ENCODE data around the gene NKAIN1. TPM values are rescaled to one million over a fixed set of nuclear protein-coding genes. Genes with fewer than 3 reads are reported as not detected.
"Not testable (repeated sequence)": the region's sequence is repeated elsewhere in the genome, so short reads cannot be mapped to it uniquely, and the experiment has no call there.

NKAIN1 gene
- total RNA-seq, 2 donors from 2014 or later: not detected

GRCh38 chr1:31198600-31198999, 41.1 kb downstream of the NKAIN1 start:
- H3K36me3 Mint-ChIP-seq: no peaks in the 10 kb centered on the region
- ATAC-seq (no peak), DNase-seq (ENCODE audit: low spot score) (no peak)
- no peaks in the 10 kb centered on the region for H3K4me1 Mint-ChIP-seq (ENCODE audit: low read depth in 2 of 2)
- no peaks in the 10 kb centered on the region for H3K9me3 Mint-ChIP-seq
- H3K27ac Mint-ChIP-seq: no peak overlapping the region
- no peak overlapping the region for H3K4me3 Mint-ChIP-seq
- peaks cover 0 to 8% of the 10 kb centered on the region in 2 donors for H3K27me3 Mint-ChIP-seq

- no peaks in the 10 kb centered on the region for H3K9me3 Mint-ChIP-seq
- no peaks in the 10 kb centered on the region for H3K36me3 Mint-ChIP-seq
- DNase-seq (ENCODE audit: low spot score) (no peak), ATAC-seq (no peak)
- H3K4me1 Mint-ChIP-seq (ENCODE audit: low read depth in 2 of 2): no peaks in the 10 kb centered on the region
- H3K27ac Mint-ChIP-seq: no peak overlapping the region
- peaks cover 0 to 8% of the 10 kb centered on the region in 2 donors for H3K27me3 Mint-ChIP-seq
- H3K4me3 Mint-ChIP-seq: no peak overlapping the region
These were observed 41.5 kb downstream of the NKAIN1 start for GRCh38 chr1:31198150-31198549.

GRCh38 chr1:31196685-31197084, 43.0 kb downstream of the NKAIN1 start:
- no peaks in the 10 kb centered on the region for H3K36me3 Mint-ChIP-seq
- H3K4me3 Mint-ChIP-seq: no peak overlapping the region
- no peaks in the 10 kb centered on the region for H3K4me1 Mint-ChIP-seq (ENCODE audit: low read depth in 2 of 2)

GRCh38 chr1:31195267-31195666, 44.4 kb downstream of the NKAIN1 start:
- H3K9me3 Mint-ChIP-seq; H3K36me3 Mint-ChIP-seq; ATAC-seq; H3K4me3 Mint-ChIP-seq; H3K27me3 Mint-ChIP-seq; H3K27ac Mint-ChIP-seq; H3K4me1 Mint-ChIP-seq (ENCODE audit: low read depth in 2 of 2): not testable (repeated sequence)
- peak; percentile 47 for DNase-seq (ENCODE audit: low spot score)

More at GRCh38 chr1:31196685-31197084, 43.0 kb downstream of the NKAIN1 start:
- Mint-ChIP-seq H3K9me3 (no peaks in the 10 kb centered on the region), H3K27ac (no peak overlapping the region), H3K27me3 (peaks cover 0 to 8% of the 10 kb centered on the region in 2 donors)
- DNase-seq (ENCODE audit: low spot score) (no peak), ATAC-seq (no peak)

- Mint-ChIP-seq H3K27me3 (peaks cover 0 to 8% of the 10 kb centered on the region in 2 donors), H3K9me3 (no peaks in the 10 kb centered on the region), H3K4me3 (no peak overlapping the region), H3K27ac (no peak overlapping the region), H3K36me3 (no peaks in the 10 kb centered on the region), H3K4me1 (ENCODE audit: low read depth in 2 of 2) (no peaks in the 10 kb centered on the region)
- no peak for ATAC-seq
- DNase-seq (ENCODE audit: low spot score): no peak
These were observed 46.0 kb downstream of the NKAIN1 start for GRCh38 chr1:31193729-31194128.

- DNase-seq (ENCODE audit: low spot score) (no peak), ATAC-seq (no peak)
- H3K4me3 Mint-ChIP-seq: no peak overlapping the region
- H3K9me3 Mint-ChIP-seq: no peaks in the 10 kb centered on the region
- no peaks in the 10 kb centered on the region for H3K4me1 Mint-ChIP-seq (ENCODE audit: low read depth in 2 of 2)
- H3K27ac Mint-ChIP-seq: no peak overlapping the region
- no peaks in the 10 kb centered on the region for H3K36me3 Mint-ChIP-seq
- peaks cover 10 to 14% of the 10 kb centered on the region in 2 donors for H3K27me3 Mint-ChIP-seq
These were observed 48.4 kb downstream of the NKAIN1 start for GRCh38 chr1:31191281-31191680.

GRCh38 chr1:31189696-31190674, 49.7 kb downstream of the NKAIN1 start:
- Mint-ChIP-seq H3K27ac (no peak overlapping the region), H3K27me3 (peaks cover 10 to 11% of the 10 kb centered on the region in 2 donors), H3K9me3 (no peaks in the 10 kb centered on the region), H3K4me3 (no peak overlapping the region), H3K36me3 (no peaks in the 10 kb centered on the region), H3K4me1 (ENCODE audit: low read depth in 2 of 2) (no peaks in the 10 kb centered on the region)
- DNase-seq (ENCODE audit: low spot score) (peak; percentile 53), ATAC-seq (no peak)

- no peak for ATAC-seq
- Mint-ChIP-seq H3K36me3 (no peaks in the 10 kb centered on the region), H3K4me1 (ENCODE audit: low read depth in 2 of 2) (peaks cover 0 to 3% of the 10 kb centered on the region in 2 donors), H3K4me3 (no peak overlapping the region), H3K9me3 (no peaks in the 10 kb centered on the region), H3K27ac (no peak overlapping the region), H3K27me3 (peaks cover 21 to 26% of the 10 kb centered on the region in 2 donors)
- peak; percentile 61 for DNase-seq (ENCODE audit: low spot score)
These were observed 55.6 kb downstream of the NKAIN1 start for GRCh38 chr1:31183927-31184554.

- Mint-ChIP-seq H3K27ac (no peak overlapping the region), H3K27me3 (peaks cover 24 to 26% of the 10 kb centered on the region in 2 donors), H3K4me1 (ENCODE audit: low read depth in 2 of 2) (peaks cover 0 to 3% of the 10 kb centered on the region in 2 donors), H3K36me3 (no peaks in the 10 kb centered on the region), H3K4me3 (no peak overlapping the region), H3K9me3 (no peaks in the 10 kb centered on the region)
- DNase-seq (ENCODE audit: low spot score) (no peak), ATAC-seq (no peak)
These were observed 56.6 kb downstream of the NKAIN1 start for GRCh38 chr1:31183126-31183525.

GRCh38 chr1:31182352-31182751, 57.3 kb downstream of the NKAIN1 start:
- Mint-ChIP-seq H3K4me1 (ENCODE audit: low read depth in 2 of 2) (peaks cover 0 to 3% of the 10 kb centered on the region in 2 donors), H3K9me3 (no peaks in the 10 kb centered on the region), H3K27me3 (peaks cover 24 to 31% of the 10 kb centered on the region in 2 donors), H3K36me3 (no peaks in the 10 kb centered on the region), H3K4me3 (no peak overlapping the region), H3K27ac (no peak overlapping the region)
- DNase-seq (ENCODE audit: low spot score) (peak; percentile 70), ATAC-seq (peak; percentile 46 to 69)

- DNase-seq (ENCODE audit: low spot score): peak; percentile 66
- Mint-ChIP-seq H3K9me3 (no peaks in the 10 kb centered on the region), H3K4me3 (no peak overlapping the region), H3K27ac (no peak overlapping the region), H3K36me3 (no peaks in the 10 kb centered on the region), H3K27me3 (peaks cover 18 to 25% of the 10 kb centered on the region in 2 donors), H3K4me1 (ENCODE audit: low read depth in 2 of 2) (peaks cover 0 to 3% of the 10 kb centered on the region in 2 donors)
- ATAC-seq: peak; percentile 52 to 76
These were observed 58.0 kb downstream of the NKAIN1 start for GRCh38 chr1:31181515-31182343.

GRCh38 chr1:31180338-31180737, 59.3 kb downstream of the NKAIN1 start:
- H3K4me3 Mint-ChIP-seq: peak overlapping the region; percentile 38
- H3K27ac Mint-ChIP-seq: no peak overlapping the region
- DNase-seq (ENCODE audit: low spot score) (peak; percentile 22), ATAC-seq (no peak)
- H3K4me1 Mint-ChIP-seq (ENCODE audit: low read depth in 2 of 2): peaks cover 0 to 3% of the 10 kb centered on the region in 2 donors
- H3K27me3 Mint-ChIP-seq: peaks cover 18 to 23% of the 10 kb centered on the region in 2 donors
- no peaks in the 10 kb centered on the region for H3K36me3 Mint-ChIP-seq
- no peaks in the 10 kb centered on the region for H3K9me3 Mint-ChIP-seq

GRCh38 chr1:31176291-31176690, 63.4 kb downstream of the NKAIN1 start:
- peaks cover 14 to 16% of the 10 kb centered on the region in 2 donors for H3K27me3 Mint-ChIP-seq
- DNase-seq (ENCODE audit: low spot score); H3K4me3 Mint-ChIP-seq; ATAC-seq; H3K27ac Mint-ChIP-seq; H3K4me1 Mint-ChIP-seq (ENCODE audit: low read depth in 2 of 2); H3K9me3 Mint-ChIP-seq; H3K36me3 Mint-ChIP-seq: not testable (repeated sequence)

All from natural killer cell treated with Interleukin-12 subunit alpha and Interleukin-12 subunit beta and Interleukin-15 and Interleukin-18, amount 100 ng/mL, for 72 hours (primary cell).